PFSK-1 (cell line): ENCODE measurements around the gene JMJD4.

Experiments
- FOXP2 ChIP-seq: optimal IDR thresholded peaks from 2 replicates; pipeline ENCODE3; 2011; ENCODE audit warnings: borderline replicate concordance, control low read depth, inconsistent platforms; ENCODE audit not compliant: insufficient read depth; ENCODE audit errors: extremely low read length, extremely low read depth
- POLR2AphosphoS5 ChIP-seq: IDR thresholded peaks from 2 replicates; pipeline ENCODE4 v1.6.1; 2012; ENCODE audit warnings: low read depth, mild to moderate bottlenecking, control low read depth, low read length, moderate library complexity
- REST ChIP-seq, 2 experiments: IDR thresholded peaks; 2 replicates each; pipeline versions ENCODE4 v1.6.1 to v1.8.0; 2011 to 2012; ENCODE audit warnings: low read depth in 2 of 2, low read length in 2 of 2, control low read depth in 1 of 2, inconsistent platforms in 1 of 2, mild to moderate bottlenecking in 1 of 2, moderate library complexity in 1 of 2; ENCODE audit not compliant: insufficient read depth in 1 of 2
- SIN3A ChIP-seq: IDR thresholded peaks from 2 replicates; pipeline ENCODE4 v1.6.1; 2012; ENCODE audit warnings: mild to moderate bottlenecking, low read length, moderate library complexity, borderline replicate concordance; ENCODE audit not compliant: insufficient read depth
- TAF1 ChIP-seq: IDR thresholded peaks from 2 replicates; pipeline ENCODE4 v1.6.1; 2012; ENCODE audit warnings: low read length, control low read depth, borderline replicate concordance; ENCODE audit not compliant: insufficient read depth

JMJD4 gene

GRCh38 chr1:227766653-227767277, 31.7 kb upstream of the JMJD4 start:
- no peak for TF ChIP-seq REST (IDR thresholded peaks at IDR 0.05; ENCODE audit: insufficient read depth in 1 of 2, low read depth in 2 of 2, low read length in 2 of 2)
- TF ChIP-seq FOXP2: no peak
- no peak for TF ChIP-seq TAF1
- TF ChIP-seq POLR2AphosphoS5: no peak
- no peak for TF ChIP-seq SIN3A

- TF ChIP-seq POLR2AphosphoS5 (no peak), FOXP2 (no peak), REST (IDR thresholded peaks at IDR 0.05; ENCODE audit: insufficient read depth in 1 of 2, low read depth in 2 of 2, low read length in 2 of 2) (no peak), SIN3A (no peak), TAF1 (no peak)
Observed at GRCh38 chr1:227766015-227766634, 31.0 kb upstream of the JMJD4 start.

- TF ChIP-seq FOXP2 (no peak), REST (IDR thresholded peaks at IDR 0.05; ENCODE audit: insufficient read depth in 1 of 2, low read depth in 2 of 2, low read length in 2 of 2) (no peak), POLR2AphosphoS5 (no peak), SIN3A (no peak), TAF1 (no peak)
Observed at GRCh38 chr1:227765261-227766014, 30.3 kb upstream of the JMJD4 start.

GRCh38 chr1:227764019-227764391, 28.9 kb upstream of the JMJD4 start:
- TF ChIP-seq REST (IDR thresholded peaks at IDR 0.05; ENCODE audit: insufficient read depth in 1 of 2, low read depth in 2 of 2, low read length in 2 of 2): no peak
- no peak for TF ChIP-seq FOXP2
- TF ChIP-seq POLR2AphosphoS5: no peak
- no peak for TF ChIP-seq TAF1
- TF ChIP-seq SIN3A: no peak
